ENCODE results near the gene OPTC. TPM values are rescaled to one million over a fixed set of nuclear protein-coding genes. Genes with fewer than 3 reads are reported as not detected.

The OPTC gene, protein sequence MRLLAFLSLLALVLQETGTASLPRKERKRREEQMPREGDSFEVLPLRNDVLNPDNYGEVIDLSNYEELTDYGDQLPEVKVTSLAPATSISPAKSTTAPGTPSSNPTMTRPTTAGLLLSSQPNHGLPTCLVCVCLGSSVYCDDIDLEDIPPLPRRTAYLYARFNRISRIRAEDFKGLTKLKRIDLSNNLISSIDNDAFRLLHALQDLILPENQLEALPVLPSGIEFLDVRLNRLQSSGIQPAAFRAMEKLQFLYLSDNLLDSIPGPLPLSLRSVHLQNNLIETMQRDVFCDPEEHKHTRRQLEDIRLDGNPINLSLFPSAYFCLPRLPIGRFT
- total RNA-seq (2021; ENCODE audit: unreplicated experiment): not detected
- not detected in 2 replicates for polyA plus RNA-seq (2012)
- not detected for Bru-seq, nascent RNA
- not detected for BruChase-seq, experiment 1, labeled RNA remaining after a 6-hour chase
- BruChase-seq, experiment 2, labeled RNA remaining after a 2-hour chase: not detected
- long read RNA-seq: 0 reads

DNA sequence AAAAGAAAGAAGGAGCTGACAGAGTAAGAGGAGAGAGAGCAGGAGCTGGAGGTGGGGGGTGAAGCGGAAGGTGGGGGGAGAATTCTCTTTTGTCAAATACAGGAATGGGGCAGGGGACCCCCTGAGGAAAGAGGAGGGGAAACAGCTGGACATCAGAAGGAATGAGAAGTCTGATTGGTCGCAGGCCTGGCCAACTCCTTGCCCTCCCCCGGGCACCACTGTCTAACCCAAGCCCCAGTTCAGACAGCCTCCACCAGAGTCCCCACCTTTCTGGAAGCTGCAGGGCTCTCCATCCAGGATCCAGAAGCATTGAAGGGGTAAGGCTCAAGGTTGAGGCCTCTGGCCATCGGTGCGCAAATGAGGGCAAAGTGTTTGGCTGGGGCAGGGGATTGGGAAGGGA is at the start of gene OPTC:
Gene OPTC (plus strand): TSS at position 253 of the 400 bp plus-strand sequence. CDS start 1,853 bp downstream, outside the sequence.
- no TSS peak for BruUV-seq (replicated peaks)
- Histone ChIP-seq H3K4me1 (ENCODE audit: control insufficient read depth in 1 of 2, insufficient read depth in 2 of 2, low read length in 2 of 2) (no peaks in the 10 kb centered on the region), H3K27me3 (ENCODE audit: insufficient read depth, low read length) (no peaks in the 10 kb centered on the region), H3K9ac (ENCODE audit: low read length) (no peak within 1 kb of the TSS), H2AFZ (ENCODE audit: low read depth, low read length, poor library complexity, severe bottlenecking) (no peak within 1 kb of the TSS), H3K4me2 (ENCODE audit: low read length) (no peak within 1 kb of the TSS), H3K36me3 (ENCODE audit: control insufficient read depth in 1 of 2, insufficient read depth in 2 of 2, low read length in 2 of 2) (no peaks in the 10 kb centered on the region), H4K20me1 (ENCODE audit: insufficient read depth) (no peaks in the 10 kb centered on the region), H3K9me3 (ENCODE audit: control insufficient read depth in 1 of 2, insufficient read depth in 1 of 2, low read depth in 1 of 2, low read length in 2 of 2) (no peaks in the 10 kb centered on the region), H3K9me2 (ENCODE audit: insufficient read depth) (no peaks in the 10 kb centered on the region), H3K4me3 (replicated peaks in 1 of 2; ENCODE audit: low read depth in 1 of 2, low read length in 2 of 2) (no peak within 1 kb of the TSS), H3K27ac (ENCODE audit: low read depth, low read length) (no peak within 1 kb of the TSS), H3K79me2 (ENCODE audit: insufficient read depth, low read length) (no peaks in the 10 kb centered on the region)
- DNase-seq (ENCODE audit: low read depth, low spot score): no peak
- ChIA-PET POLR2A (no interaction called here), RAD21 (ENCODE audit: low non-redundant PET in 1 of 2, low total read pairs in 2 of 2, uncharacterized antibody in 2 of 2, unreplicated experiment in 2 of 2) (no interaction called here), CTCF (interaction anchor here (3.1 kb wide), 1 partner anchor 11 kb away, joined by 9 read pairs; no protein-coding TSS in a partner anchor)
- no peak for ATAC-seq
- intact Hi-C loops (cut with micrococcal nuclease): no loop called here
- TF ChIP-seq, protein P1, sequence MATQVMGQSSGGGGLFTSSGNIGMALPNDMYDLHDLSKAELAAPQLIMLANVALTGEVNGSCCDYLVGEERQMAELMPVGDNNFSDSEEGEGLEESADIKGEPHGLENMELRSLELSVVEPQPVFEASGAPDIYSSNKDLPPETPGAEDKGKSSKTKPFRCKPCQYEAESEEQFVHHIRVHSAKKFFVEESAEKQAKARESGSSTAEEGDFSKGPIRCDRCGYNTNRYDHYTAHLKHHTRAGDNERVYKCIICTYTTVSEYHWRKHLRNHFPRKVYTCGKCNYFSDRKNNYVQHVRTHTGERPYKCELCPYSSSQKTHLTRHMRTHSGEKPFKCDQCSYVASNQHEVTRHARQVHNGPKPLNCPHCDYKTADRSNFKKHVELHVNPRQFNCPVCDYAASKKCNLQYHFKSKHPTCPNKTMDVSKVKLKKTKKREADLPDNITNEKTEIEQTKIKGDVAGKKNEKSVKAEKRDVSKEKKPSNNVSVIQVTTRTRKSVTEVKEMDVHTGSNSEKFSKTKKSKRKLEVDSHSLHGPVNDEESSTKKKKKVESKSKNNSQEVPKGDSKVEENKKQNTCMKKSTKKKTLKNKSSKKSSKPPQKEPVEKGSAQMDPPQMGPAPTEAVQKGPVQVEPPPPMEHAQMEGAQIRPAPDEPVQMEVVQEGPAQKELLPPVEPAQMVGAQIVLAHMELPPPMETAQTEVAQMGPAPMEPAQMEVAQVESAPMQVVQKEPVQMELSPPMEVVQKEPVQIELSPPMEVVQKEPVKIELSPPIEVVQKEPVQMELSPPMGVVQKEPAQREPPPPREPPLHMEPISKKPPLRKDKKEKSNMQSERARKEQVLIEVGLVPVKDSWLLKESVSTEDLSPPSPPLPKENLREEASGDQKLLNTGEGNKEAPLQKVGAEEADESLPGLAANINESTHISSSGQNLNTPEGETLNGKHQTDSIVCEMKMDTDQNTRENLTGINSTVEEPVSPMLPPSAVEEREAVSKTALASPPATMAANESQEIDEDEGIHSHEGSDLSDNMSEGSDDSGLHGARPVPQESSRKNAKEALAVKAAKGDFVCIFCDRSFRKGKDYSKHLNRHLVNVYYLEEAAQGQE (IDR thresholded peaks at IDR 0.05; ENCODE audit: low read depth): no peak
- TF ChIP-seq ELF1 (IDR thresholded peaks at IDR 0.05; ENCODE audit: borderline replicate concordance, low read depth) (no peak), ZNF274 (IDR thresholded peaks at IDR 0.05; ENCODE audit: low read depth, low read length) (no peak), FOSL1 (IDR thresholded peaks at IDR 0.05; ENCODE audit: low read depth) (no peak), SP1 (IDR thresholded peaks at IDR 0.05; ENCODE audit: low read depth) (no peak), SRF (IDR thresholded peaks at IDR 0.05; ENCODE audit: low read depth) (no peak), CEBPB (IDR thresholded peaks at IDR 0.05; ENCODE audit: low read depth) (no peak), JUND (IDR thresholded peaks at IDR 0.05) (no peak), CBX3 (IDR thresholded peaks at IDR 0.05; ENCODE audit: low read depth) (no peak), EGR1 (IDR thresholded peaks at IDR 0.05; ENCODE audit: low read depth) (no peak), EZH2 (IDR thresholded peaks at IDR 0.05) (no peak), SIN3A (IDR thresholded peaks at IDR 0.05; ENCODE audit: low read depth) (no peak), POLR2A (IDR thresholded peaks at IDR 0.05; ENCODE audit: borderline replicate concordance, extremely low read depth, insufficient read depth, insufficient read length) (no peak), RAD21 (IDR thresholded peaks at IDR 0.05; ENCODE audit: low read depth) (no peak), EZH2phosphoT487 (IDR thresholded peaks at IDR 0.05; ENCODE audit: borderline replicate concordance) (no peak), TCF7L2 (IDR thresholded peaks at IDR 0.05; ENCODE audit: borderline replicate concordance, extremely low read depth, insufficient read depth, insufficient read length) (no peak)
- TF ChIP-seq, protein P2, sequence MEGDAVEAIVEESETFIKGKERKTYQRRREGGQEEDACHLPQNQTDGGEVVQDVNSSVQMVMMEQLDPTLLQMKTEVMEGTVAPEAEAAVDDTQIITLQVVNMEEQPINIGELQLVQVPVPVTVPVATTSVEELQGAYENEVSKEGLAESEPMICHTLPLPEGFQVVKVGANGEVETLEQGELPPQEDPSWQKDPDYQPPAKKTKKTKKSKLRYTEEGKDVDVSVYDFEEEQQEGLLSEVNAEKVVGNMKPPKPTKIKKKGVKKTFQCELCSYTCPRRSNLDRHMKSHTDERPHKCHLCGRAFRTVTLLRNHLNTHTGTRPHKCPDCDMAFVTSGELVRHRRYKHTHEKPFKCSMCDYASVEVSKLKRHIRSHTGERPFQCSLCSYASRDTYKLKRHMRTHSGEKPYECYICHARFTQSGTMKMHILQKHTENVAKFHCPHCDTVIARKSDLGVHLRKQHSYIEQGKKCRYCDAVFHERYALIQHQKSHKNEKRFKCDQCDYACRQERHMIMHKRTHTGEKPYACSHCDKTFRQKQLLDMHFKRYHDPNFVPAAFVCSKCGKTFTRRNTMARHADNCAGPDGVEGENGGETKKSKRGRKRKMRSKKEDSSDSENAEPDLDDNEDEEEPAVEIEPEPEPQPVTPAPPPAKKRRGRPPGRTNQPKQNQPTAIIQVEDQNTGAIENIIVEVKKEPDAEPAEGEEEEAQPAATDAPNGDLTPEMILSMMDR (IDR thresholded peaks at IDR 0.05 in 2 of 3, conservative IDR thresholded peaks at IDR 0.05 in 1 of 3; ENCODE audit: borderline replicate concordance in 1 of 3, insufficient read depth in 1 of 3, low read depth in 2 of 3, low read length in 2 of 3): no peak
- TF ChIP-seq, protein P3, sequence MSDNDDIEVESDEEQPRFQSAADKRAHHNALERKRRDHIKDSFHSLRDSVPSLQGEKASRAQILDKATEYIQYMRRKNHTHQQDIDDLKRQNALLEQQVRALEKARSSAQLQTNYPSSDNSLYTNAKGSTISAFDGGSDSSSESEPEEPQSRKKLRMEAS (IDR thresholded peaks at IDR 0.05): no peak
- TF ChIP-seq, protein P4, sequence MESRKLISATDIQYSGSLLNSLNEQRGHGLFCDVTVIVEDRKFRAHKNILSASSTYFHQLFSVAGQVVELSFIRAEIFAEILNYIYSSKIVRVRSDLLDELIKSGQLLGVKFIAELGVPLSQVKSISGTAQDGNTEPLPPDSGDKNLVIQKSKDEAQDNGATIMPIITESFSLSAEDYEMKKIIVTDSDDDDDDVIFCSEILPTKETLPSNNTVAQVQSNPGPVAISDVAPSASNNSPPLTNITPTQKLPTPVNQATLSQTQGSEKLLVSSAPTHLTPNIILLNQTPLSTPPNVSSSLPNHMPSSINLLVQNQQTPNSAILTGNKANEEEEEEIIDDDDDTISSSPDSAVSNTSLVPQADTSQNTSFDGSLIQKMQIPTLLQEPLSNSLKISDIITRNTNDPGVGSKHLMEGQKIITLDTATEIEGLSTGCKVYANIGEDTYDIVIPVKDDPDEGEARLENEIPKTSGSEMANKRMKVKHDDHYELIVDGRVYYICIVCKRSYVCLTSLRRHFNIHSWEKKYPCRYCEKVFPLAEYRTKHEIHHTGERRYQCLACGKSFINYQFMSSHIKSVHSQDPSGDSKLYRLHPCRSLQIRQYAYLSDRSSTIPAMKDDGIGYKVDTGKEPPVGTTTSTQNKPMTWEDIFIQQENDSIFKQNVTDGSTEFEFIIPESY (IDR thresholded peaks at IDR 0.05; ENCODE audit: extremely low read depth, insufficient replicate concordance, low read length): no peak
